ENCODE data around the gene INSL6.

GRCh38 chr9:5191985-5192384 lies 6.5 kb upstream of the INSL6 start:
- TF ChIP-seq CTCF (IDR thresholded peaks at IDR 0.05; ENCODE audit: low read length) (no peak), EZH2 (IDR thresholded peaks at IDR 0.05; ENCODE audit: borderline replicate concordance, low read length) (no peak)

All from OCI-LY1 (cell line).